NCI-H187 treated with DMSO at 0.1 percent for 48 hours (cell line): Measurements from ENCODE around the gene RND1.

Experiments
- DNase-seq: peaks from one replicate; lab custom pipeline; 2025; lab: John Stamatoyannopoulos, UW

Gene RND1

DNA sequence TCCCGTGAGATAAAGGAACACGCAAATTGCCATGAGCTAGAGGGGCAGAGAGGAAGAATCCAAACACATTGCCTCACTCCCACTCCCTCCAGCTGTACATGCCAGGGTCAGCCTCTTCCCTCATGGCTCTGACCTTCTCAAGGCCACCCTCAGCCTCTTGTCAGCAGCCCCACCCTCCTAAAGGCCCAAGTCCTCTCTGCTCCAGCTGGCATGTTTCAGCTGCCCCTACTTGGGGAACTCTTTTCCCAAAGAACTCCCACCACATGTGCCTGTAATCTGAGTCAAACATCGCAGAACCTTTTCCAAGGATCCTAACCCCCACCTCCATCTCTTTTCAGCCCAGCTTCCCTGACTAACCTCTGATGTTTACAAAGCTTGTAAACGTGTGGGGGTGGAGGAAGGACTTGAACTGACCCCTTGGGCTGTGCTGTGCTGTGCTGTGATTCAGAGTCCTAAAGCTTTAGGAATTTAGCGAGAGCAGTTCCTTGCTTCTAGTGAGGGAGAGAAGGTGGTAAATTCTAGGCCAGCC lies 54.7 kb downstream of the RND1 start:
- DNase-seq = no peak

DNA sequence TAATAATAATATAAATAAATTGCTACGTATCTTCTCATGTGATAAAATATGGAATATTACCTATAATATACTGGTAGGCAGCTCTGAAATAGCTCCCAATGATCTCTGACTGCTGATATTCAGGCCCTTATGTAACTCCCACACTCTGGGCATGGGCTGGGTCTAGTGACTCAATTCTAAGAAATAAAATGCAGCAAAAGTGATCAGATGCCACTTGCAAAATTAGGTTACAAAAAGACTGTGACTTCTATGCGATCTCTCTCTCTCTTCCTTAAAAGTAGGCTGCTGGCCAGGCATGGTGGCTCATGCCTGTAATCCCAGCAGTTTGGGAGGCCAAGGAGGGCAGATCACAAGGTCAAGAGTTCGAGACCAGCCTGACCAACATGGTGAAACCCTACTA lies 57.7 kb downstream of the RND1 start:
- DNase-seq = no peak
